Measurements from ENCODE around the gene MAPK14.

Gene MAPK14

DNA sequence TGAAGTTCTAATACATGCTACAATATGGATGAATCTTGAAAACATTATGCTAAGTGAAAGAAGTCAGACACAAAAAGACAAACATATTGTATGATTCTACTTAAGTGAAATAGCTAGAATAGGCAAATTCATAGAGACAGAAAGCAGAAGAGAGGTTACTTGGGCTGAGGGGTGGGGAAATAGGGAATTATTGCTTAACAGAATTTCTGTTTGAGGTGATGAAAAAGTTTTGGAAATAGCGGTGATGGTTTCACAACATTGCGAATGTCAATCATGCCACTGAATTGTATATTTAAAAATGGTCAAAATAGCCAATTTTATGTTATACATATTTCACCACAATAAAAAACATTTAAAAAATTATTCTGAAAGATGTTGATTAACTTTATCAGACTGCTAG, 9.3 kb upstream of the MAPK14 start:
- no peak for DNase-seq (ENCODE audit: low read depth)
- no peak overlapping the region for H3K4me3 ChIP-seq (ENCODE audit: low read depth, low read length)
- TF ChIP-seq, protein P1, sequence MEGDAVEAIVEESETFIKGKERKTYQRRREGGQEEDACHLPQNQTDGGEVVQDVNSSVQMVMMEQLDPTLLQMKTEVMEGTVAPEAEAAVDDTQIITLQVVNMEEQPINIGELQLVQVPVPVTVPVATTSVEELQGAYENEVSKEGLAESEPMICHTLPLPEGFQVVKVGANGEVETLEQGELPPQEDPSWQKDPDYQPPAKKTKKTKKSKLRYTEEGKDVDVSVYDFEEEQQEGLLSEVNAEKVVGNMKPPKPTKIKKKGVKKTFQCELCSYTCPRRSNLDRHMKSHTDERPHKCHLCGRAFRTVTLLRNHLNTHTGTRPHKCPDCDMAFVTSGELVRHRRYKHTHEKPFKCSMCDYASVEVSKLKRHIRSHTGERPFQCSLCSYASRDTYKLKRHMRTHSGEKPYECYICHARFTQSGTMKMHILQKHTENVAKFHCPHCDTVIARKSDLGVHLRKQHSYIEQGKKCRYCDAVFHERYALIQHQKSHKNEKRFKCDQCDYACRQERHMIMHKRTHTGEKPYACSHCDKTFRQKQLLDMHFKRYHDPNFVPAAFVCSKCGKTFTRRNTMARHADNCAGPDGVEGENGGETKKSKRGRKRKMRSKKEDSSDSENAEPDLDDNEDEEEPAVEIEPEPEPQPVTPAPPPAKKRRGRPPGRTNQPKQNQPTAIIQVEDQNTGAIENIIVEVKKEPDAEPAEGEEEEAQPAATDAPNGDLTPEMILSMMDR (IDR thresholded peaks at IDR 0.05; ENCODE audit: insufficient read depth, low read depth, low read length, missing control alignments): no peak

DNA sequence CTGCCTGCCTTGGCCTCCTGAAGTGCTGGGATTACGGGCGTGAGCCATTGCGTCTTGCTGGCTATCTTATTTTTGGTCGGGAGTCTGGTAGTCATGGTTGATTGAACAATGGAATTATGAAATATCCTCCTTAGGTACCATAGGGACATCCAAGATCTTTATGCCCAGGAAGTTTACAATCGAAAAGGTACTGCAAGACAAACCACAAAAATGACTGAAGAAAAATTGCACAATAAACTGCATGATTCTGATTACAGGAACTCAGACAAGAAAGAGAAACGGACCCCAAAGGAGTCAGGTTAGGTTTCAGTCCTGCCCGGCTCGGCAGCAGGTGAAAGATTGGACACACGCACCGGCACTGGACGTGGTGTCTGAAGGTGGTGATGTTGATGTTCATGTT, 8.4 kb upstream of the MAPK14 start:
- no peak overlapping the region for H3K4me3 ChIP-seq (ENCODE audit: low read depth, low read length)
- TF ChIP-seq, protein P1 (IDR thresholded peaks at IDR 0.05; ENCODE audit: insufficient read depth, low read depth, low read length, missing control alignments): no peak
- DNase-seq (ENCODE audit: low read depth): no peak

DNA sequence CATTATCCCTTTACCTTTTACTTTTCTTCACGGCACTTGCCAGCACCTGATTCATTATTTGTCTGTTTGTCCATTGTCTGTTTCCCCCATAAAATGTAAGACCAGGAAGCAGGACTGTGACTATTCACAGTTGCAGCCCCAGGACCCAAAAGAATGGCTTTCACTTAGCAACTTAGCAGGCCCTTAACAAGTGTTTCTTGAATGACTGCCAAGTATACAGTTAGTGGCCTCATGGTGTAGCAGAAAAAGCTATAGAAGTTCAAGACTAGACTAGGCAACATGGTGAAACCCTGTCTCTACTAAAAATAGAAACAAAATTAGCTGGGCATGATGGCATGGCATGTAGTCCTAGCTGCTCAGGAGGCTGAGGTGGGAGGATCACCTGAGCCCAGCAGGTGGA, 7.5 kb upstream of the MAPK14 start:
- DNase-seq (ENCODE audit: low read depth): no peak
- TF ChIP-seq, protein P1 (IDR thresholded peaks at IDR 0.05; ENCODE audit: insufficient read depth, low read depth, low read length, missing control alignments): no peak
- H3K4me3 ChIP-seq (ENCODE audit: low read depth, low read length): no peak overlapping the region

DNA sequence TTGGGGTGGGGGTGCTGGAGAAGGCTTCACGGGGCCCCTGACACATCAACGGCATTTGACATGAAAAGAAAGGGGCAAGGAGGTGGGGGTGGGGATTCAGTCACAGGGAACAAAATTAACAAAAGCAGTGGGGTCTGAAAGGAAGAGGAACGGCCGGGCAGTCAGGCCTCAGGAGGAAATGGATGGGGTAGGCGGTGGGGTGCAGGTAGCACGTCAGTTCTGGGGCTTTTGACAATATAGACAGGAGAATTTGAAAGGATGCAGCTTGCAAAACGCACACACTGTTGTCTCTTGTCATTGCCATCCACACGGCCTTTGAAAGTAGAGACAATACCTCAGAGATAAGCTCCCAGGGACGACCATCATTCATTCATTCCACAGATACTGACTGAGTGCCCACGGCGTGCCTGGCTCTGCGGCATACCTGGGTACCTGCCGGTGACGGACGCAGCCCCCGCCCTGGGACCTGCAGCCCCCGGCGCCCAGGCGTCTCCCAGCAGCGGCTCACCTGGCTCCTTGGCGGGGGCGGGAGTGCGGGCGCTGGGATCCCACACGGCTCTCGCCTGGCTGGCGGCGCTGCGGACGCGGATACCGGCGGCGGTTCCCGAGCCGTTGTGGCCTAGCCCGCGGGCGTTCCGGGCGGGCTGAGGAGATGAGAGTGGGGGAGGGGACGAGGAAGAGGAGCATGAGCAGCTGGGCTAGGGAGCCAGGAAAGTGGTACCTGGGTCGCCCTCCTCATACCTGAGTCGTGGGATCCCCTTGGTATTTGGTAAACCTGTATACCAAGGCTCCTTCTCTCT, 3.4 kb upstream of the MAPK14 start, which contains the start of gene SLC26A8:
TSS of gene SLC26A8 (minus strand) at position 646 of the 800 bp plus-strand sequence. CDS start 4,934 bp downstream, outside the sequence.
- H3K4me3 ChIP-seq (ENCODE audit: low read depth, low read length): no peak within 1 kb of the TSS
- TF ChIP-seq, protein P1 (IDR thresholded peaks at IDR 0.05; ENCODE audit: insufficient read depth, low read depth, low read length, missing control alignments): no peak
- no peak for DNase-seq (ENCODE audit: low read depth)

DNA sequence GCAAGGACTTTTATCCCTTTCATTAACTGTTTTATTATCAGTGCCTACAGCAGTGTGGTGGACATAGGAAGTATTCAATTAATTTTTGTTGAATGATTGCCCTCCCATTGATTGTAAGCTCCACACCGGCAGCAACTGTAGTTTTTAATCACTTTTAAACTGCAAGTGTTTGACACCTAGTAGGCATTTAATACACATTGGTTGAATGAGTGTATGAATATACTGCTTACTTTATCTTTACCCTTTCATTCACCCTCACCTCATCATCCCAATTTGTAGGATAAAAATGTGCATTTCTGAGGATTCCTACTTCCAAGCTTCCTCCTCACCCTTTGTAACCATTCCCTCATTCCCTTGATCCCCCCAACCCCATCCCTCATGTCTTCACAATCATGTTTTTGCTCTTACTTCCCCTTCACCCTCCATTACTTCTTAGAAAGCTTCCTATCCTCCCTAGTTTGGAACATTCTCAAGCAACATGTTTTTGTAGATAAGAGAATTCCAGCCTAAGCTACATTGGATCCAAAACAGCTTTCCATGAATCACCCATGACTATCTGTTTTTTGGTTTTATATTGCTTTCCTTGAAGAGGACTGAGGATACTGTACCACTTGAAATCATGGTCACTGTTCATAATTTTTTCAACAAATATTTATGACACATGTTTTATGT, 2.2 kb upstream of the MAPK14 start:
- no peak for DNase-seq (ENCODE audit: low read depth)
- TF ChIP-seq, protein P1 (IDR thresholded peaks at IDR 0.05; ENCODE audit: insufficient read depth, low read depth, low read length, missing control alignments): no peak
- no peak overlapping the region for H3K4me3 ChIP-seq (ENCODE audit: low read depth, low read length)

DNA sequence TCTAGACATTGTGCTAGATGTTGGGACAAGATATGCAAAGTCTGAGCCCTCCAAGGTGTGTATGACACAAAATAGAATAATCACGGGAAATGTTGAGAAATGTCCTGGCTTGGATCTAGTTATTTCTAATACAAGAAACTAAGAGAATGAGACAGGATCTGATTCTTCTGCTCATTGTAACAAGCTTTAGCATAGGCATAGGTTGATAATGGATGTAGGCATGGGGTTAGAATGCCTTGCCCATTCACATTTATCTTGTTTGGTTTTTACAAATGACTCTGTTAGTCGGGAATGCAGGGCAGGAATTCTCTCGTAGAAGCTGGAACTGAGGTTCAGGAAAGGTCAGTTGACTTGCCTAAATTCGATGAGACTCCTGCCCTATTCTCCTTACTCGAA, 1.7 kb upstream of the MAPK14 start:
- no peak for DNase-seq (ENCODE audit: low read depth)
- no peak overlapping the region for H3K4me3 ChIP-seq (ENCODE audit: low read depth, low read length)
- TF ChIP-seq, protein P1 (IDR thresholded peaks at IDR 0.05; ENCODE audit: insufficient read depth, low read depth, low read length, missing control alignments): no peak
